Dedifferentiated amniotic fluid mesenchymal stem cell (primary cell): ENCODE measurements around the gene AKAP8.
"Not testable (repeated sequence)": the region's sequence is repeated elsewhere in the genome, so short reads cannot be mapped to it uniquely, and the experiment has no call there.

Experiments used
- DNase-seq: peaks from one replicate; pipeline ENCODE4 v3.0.0-alpha.2; 2016; ENCODE audit errors: extremely low spot score

AKAP8 gene

DNA sequence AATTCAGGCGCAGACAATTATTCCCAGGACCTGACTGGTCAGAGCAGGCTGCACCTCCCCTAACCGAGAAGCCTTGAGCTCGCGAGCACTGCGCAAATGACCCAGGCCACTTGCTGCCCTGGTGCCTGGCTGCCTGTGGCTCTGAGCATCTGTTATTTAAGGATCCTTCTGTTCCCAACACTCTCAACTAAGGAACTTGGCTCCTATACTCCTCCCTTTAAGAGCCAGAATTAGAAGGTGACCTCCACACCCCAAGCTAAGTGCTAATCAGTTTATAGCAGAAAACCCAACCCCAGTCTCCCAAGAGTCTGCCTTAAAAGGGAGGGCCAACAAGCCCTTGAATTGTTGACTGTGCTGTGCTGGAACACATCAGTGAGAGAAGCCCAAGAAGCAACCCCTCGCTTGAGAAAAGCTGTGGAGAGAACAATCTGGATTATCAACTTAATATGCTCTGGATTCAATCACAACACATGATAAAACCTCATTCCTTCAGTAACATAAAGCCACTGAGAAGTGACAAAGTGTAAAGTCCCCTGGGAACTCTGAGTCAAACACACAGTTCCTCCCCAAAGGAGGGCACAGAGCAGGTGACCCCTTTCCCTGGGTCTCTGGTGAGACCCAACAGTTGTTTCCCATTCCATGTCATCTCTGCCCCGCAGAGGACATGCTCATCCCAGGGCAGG is 24.7 kb upstream of the AKAP8 start:
- no peak for DNase-seq

DNA sequence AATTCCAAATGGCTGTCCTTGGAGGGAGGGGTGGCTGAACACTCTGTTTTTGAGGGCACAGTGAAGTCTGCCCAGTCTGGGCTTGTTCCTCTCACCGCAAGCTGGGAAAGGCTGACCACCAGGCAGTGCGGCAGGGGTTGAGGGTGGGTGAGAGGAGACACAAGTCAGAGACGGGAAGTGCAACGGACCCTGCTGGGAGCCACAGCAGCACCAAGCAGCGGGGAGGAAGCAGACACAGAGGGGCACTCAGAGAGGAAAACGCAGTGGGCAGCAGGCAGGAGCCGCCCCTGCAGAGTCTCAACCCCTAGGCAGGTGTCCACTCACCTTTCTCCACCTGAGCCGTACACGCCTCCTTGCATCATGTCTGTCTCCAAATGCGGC is 23.6 kb upstream of the AKAP8 start:
- DNase-seq = no peak

DNA sequence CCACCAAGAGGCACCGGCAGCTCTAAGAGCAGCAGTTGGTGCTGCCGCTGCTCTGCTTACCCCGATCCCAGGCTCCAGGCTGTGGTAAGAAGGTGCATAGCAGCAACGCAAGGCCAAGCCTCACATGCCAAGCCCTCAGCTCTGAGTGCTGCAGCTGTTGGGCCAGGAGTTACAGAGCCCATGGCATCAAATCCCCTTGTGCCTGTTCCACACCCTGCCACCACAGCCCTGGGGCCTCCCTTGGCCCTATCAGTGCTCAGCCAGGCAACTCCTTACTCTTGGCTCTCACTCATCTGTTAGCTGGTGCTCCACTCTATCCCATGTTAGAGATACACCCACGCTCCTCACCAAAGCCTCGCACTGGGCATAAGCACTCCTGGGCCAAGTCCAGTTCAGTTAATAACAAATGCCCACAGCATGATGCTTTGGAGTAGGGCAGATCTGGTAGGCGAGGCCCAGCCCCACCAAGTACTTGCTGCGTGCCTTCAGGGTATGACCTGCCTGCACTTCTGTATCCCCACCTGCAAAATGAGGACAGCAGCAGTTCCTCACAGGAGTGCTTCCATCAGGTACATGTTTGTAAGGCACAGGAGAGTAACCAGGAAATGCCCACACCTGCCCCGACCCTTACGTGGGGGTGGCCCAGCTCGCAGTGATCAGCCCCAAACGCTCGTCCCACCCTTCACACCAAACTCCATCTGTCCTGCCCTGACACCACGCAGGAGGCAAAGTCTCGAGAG is 23.0 kb upstream of the AKAP8 start:
- DNase-seq = no peak

DNA sequence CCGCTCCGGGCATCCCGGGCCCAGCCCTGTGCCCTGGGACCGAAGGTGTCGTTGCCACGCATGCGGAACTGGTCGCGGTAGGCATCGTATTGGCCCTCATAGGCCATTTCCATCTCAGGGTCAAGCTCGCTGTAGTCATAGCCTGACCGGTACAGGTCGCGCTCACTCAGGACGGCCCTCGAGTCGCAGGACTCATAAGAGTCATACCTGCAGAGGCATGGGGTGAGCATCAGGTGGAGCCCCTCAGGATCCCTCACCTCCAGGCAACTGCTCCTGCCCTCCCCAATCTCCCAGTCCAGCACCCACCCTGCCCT is 21.8 kb upstream of the AKAP8 start:
- DNase-seq = no peak

DNA sequence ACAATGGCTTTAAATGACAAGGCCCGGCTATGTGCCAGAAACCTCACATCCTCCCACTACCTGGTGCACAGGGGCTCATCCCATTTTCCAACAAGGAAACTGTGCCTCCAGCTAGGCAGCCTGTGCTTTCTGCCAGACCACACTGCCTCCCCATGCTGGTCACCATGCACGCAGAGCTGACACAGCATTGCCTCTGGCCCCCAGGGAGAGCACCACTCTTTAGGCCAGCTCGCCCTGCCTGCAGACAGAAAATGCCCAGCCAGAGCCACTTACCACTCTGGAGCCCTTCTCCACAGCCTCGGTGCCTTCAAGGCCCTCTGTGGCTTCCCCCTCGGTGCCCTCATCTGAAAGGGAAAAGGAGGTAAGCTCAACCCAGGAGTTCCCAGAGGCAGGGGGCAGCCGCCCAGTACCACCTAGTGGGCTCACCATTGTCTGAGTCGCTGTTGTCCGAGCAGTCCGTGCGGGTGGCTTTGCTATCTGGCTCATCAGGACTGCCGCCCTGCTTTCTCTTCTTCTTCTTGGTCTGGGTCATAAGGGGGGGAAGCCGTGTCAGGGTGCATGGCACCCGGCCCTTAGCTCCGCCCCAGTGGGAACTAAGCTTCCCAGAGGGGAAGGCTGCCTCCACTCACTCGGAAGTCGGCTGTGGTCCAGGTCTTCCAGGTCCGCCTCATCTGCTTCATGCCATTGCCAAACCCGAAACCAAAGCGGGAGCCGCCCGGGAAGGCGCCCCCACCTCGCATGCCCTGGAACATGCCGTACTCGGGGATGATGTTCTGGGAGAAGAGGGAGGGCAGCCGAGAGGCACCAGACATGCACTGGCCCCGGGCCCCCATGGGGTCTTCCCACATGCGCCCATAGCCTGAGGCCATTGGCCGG is 21.2 kb upstream of the AKAP8 start:
- no peak for DNase-seq

DNA sequence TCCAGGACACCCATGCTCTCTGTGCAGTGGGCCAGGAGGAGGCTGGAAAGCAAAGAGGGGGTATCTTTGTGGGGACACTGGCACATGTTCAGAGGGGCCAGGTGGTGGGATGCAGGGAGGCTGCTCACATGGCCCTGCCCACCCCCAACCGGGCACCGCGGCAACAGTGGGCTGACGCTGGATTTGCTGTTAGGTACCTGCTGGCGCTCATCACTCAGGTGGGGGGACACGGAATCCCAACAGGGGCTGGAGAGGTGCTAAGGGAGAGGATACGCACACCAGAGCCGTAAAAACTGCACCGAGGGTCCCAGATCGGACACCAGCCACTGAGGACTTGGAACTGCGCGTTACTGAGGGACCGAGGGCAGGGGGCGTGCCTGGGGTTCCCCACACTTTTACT is 20.0 kb upstream of the AKAP8 start:
- DNase-seq = no peak

DNA sequence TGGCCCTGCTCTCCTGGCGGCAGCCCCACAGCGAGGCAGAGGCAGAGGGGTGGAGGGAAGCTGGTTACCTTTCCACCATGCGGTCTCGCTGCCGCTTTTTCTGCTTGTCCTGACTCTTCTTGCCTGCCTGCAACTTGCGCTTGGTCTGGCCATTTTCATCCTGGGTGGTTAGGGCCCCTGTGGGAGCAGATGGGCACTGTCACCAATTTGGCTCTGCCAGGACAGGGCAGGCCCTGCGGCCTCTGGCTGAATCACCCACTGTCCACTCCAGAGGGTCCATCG is 19.6 kb upstream of the AKAP8 start:
- DNase-seq = no peak

DNA sequence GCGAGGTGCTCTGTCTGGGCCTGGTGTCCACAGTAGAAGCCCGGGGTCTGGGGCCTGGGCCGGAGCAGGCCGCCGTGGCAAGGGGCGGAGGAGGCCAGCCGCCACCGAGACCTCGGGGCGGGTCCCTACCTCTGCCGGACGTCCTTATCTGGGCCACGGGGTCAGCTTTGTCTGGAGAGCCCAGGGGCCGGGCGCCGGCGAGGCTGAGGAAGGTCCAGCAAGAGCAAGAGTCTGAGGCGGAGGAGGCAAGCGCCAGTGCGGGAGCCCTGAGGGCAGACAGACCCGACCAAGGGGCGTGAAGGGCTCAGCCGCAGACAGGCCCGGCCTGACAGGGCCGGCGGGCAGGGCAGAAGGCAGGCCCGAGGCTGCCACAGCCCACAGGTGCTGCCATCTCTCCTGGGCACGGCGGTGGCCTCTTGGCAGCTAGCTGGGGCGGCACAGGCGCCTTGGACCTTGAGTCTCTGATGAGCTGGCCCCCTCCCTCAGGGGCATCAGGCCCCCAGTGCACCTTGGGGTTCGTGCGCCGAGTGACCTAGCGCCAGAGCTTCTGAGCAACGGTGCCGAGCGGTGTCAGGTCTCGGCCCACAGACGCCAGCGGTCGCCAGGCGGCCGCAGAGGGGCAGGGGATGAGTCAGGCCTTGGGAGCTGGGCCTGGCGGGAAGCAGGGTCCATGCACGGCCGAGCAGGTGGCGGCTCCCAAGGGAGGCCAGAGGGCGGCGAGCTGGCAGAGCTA is 19.1 kb upstream of the AKAP8 start:
- no peak for DNase-seq

DNA sequence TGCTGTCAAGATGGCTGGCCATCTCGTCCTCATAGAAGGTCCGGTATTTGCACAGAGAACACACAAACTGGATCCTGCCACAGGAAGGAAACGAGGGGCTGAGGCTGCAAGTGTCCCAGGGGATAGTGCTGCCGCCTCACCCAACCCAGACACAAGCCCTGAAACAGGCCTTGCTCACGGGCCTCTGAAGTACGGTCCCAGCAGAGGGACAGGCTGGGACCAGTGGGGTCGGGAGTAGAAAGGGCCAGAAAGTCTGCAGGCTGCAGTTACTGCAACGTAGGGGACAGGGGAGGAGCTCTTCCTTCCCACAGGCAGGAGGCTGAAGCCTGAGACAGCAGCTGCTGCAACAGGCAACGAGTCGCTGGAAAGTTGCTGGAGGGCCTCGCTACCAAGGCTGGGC is 18.2 kb upstream of the AKAP8 start:
- DNase-seq = no peak

DNA sequence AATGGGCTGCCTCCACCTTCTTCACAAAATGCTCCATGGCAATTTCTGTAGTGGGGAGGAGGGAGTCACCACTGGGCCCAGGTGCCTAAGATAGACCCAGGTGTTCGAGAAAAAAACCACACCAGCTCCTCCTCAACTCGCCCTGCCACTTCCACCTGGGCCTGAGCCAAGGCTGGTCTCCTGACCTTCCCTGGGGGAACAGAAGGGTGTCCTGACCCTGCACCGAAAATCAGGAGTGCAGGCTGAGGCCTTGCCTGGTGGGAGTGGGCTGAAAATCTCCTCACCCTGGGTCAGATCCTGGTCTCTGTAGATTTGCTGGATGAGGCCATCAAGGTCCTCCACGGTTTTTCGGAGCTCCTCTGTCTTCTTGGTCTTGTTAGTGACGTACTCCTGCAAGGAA is 17.6 kb upstream of the AKAP8 start:
- no peak for DNase-seq

DNA sequence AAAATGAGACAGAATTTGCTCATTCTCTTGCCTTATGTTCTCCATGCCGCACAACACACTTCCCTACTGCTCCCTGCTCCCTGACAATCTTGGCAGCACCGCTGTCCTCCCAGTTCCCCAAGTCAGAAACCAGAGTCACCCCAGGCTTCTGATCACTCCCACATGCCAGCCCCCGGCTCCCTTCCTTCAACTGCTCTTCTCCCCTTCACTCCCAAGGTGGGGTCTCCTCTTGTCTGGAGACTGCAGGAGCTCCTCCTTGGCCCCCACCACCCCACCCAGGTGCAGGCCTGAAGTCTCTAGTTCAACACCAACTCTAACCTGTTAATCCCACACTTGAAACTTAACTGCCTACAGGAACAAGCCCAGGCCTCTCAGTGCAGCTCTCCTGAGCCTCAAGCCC is 16.8 kb upstream of the AKAP8 start:
- no peak for DNase-seq

DNA sequence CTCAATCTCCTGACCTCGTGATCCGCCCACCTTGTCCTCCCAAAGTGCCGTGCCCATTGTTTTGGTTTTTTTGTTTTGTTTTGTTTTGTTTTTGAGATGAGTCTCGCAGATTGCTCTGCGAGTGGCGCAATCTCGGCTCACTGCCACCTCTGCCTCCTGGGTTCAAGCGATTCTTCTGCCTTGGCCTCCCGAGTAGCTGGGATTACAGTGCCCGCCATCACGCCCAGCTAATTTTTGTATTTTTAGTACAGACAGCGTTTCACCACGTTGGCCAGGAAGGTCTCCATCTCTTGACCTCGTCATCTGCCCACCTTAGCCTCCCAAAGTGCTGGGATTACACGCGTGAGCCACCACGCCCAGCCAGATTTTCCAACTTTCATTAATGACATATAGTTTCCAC is 15.7 kb upstream of the AKAP8 start:
- DNase-seq = not testable (repeated sequence)

DNA sequence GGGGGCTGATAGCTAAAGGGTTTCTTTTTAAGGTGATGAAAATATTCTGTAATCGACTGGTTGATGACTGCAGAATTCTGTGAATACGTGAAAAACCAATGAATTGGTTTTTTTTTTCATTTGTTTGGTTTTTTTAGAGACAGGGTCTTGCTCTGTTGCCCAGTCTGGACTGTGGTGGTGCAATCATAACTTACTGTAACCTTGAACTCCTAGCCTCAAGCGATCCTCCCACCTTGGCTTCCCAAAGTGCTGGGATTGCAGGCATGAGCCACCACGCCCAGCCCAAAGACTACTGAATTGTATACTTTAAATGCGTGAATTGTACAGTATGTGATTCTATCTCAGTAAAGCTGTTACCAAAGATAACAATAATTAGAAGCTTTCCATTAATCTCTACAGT is 14.8 kb upstream of the AKAP8 start:
- no peak for DNase-seq

DNA sequence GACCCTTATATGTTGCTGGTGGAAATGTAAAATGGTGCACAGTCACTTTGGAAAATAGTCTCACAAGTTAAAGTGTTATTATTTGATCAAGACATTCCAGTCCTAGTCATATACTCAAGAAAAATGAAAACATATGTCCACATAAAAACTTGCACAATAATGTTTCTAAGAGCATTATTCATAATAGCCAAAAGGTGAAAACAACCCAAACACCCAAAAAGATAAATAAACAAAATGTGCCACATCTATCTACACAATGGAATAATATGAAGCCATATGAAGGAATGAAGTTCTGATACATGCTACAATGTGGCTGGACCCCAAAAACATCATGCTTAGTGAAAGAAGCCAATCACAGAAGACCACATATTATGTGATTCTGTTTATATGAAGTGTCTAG is 14.4 kb upstream of the AKAP8 start:
- peak; percentile 32 for DNase-seq

DNA sequence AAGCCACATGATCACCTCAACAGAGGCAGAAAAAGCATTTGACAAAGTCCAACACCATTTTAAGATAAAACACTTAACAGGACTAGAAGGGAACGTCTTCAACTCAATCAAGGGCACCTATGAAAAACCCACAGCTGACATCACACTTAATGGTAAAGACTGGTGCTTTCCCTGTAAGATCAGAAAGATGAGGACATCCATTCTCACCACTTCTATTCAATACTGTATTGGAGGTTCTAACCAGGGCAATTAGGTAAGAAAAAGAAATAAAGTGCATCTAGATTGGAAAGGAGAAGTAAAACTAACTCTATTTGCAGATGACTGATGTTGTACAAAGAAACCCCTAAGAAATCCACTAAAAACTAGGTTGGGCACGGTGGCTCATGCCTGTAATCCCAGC is 11.2 kb upstream of the AKAP8 start:
- no peak for DNase-seq

DNA sequence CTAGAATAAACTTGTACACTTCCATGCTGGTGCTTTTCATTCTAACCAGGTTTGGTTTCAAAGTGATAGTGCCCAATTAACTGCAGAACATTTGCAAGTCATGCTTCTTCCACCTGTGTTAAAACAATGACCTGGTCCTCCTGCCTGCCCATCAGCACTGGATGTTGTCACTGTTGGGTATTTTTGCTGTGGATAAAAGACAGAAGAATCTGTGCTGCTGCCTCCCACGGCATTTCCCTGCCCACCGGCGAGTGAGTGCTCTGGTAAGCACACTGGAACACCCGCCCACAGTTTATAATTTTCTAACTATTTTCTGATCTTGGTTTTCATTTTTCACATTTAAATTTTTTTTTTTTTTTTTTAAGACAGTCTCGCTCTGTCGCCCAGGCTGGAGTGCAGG is 2.3 kb upstream of the AKAP8 start:
- DNase-seq = no peak

DNA sequence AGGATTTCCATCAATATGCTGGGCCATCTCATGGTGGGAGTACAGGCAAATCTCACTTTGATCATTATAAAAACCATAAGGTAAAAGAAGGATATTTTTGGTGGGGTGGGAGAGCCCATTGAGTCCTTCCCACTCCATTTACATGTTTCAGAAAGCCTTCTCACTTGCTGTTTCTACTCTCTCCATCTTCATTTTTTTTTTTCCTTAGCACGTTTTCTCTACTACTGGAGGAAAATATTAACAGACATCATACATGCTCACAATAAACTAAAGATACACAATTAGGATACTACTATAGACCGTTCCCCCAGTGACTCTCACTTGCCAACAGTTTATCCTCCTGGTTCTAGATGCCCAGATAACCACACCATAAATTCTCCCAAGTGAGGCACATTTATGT is 1.8 kb upstream of the AKAP8 start:
- DNase-seq = no peak

DNA sequence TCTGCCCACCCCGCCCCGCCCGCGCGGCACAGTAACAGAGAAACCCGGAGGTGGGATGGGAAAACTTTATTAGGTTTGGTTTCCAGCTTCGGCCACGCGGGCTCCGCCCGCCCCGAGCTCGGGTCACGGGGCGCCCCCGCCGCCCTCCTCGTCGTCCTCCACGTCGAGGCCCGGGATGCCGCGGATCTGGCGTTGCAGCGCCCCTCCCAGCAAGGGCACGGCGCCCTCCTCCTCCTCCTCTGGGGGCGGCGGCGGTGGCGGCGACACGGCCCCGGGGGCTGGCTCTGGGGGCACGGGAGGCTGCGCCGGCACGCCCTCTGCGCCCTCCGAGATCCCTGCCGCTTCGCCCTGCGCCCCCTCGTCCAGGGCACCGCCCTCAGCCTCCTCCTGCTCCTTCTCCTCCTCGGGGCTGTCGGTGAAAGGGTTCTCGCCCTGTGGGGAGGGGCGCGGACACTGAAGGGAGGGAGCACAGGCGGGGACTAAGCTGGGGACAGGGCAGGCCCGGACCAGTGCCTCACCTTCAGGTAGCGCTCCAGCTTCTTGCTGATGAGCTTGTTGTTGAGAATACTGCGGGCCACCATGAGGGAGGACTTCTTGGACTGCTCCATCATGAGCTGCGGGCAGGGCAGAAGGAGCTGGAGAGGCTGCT is 536 bp upstream of the AKAP8 start:
- DNase-seq = no peak

DNA sequence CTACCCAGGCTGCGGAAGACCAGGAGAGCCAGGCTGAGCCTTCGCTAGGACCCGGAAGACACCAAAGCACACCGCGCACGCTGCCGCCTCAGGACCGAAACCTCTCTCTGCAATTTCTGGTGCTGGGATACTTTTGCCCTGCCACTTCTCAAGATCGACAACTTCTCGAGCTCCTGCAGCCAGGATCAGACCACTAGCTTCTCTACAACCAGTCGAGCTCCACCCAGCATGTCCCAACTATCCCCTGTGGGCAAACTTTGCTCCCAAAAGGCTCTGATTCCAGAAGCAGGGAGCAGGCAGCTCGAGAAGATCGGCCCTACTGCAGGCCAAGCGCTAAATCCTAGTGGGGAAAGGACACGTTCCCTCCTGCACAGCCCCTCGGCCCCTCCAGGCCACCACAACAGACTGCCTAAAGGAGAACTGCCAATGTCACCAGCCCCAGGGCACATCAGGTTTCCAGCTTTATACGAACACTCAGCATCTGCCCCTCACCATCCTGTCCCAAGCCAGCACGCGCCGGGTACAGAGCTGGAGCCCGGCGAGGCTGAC is 979 bp downstream of the AKAP8 start:
- peak; percentile 44 for DNase-seq

DNA sequence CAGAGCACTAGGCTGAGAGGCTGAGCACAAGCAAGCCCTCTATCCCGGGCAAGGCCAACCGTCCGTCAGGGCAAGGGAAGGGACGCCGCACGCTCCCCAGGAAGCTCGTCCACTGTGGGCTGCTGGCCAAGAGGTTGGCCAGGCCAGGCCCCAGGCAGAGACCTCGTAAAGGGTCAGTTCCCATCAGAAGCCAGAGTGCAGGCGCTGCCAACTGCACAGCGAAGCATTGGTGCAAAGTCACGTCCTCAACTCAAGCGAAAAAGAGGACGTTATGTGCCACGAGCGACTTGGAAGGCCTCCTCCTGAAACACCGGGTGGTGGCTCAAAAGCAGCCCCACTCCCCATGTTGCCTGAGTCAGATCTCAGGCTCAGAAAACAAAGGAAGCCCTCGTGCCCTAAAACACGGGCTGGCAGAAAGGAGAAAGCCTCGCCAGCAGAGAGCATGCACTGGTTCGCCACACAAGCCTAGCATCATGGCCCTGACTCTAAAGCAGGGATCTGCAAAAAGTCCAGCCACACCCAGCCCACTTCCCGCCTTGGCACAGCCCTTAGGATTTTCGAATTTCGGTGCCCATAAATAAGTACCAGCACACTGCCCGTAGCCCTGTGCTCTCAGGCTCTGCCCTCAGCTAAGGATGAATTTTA is 4.7 kb downstream of the AKAP8 start:
- DNase-seq = no peak

DNA sequence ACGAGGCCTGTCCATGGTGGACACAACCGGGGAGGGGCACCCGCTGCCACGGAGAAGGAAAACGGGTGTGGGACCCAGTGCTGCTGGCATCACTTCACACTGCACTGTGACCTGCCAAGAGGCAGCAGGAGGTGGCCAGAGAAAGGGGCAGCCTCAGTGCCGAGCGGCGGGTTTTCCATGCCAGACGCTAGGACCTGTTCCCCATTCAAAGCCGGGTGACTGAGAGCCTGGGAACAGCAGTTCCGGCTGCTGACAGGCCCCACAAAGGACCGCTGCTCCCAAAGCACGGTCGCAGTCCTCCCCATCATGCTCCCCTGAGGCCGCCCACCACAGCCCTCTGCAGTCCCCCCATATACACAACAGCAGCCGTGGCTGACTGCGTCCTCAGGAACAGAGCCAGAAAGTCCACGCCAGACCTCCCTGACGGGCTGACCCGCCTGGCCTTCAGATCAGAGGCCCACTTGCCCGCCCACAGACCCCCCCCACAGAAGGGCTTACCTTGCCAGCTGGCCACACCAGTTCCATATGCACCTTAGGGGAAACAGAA is 5.4 kb downstream of the AKAP8 start:
- DNase-seq = no peak
